GM12878 (cell line): ENCODE data around the gene GHRL. TPM values are rescaled to one million over a fixed set of nuclear protein-coding genes. Genes with fewer than 3 reads are reported as not detected.

ENCODE experiments used
- ATAC-seq: fragments of 200-7000 bp; cut with Tn5 transposase; 3 replicates; pipeline ENCODE4 v1.9.1; 2020; ENCODE audit warnings: mild to moderate bottlenecking, moderate library complexity
- BruUV-seq: library from RNA; stranded (reverse); fragments of 400-500 nt; replicated peaks from 2 replicates; lab custom pipeline; 2021; lab: Mats Ljungman, UMichigan
- CTCF ChIA-PET: fragments of 300-600 bp; sonication (Branson Sonifier 250); formaldehyde crosslinking; extraction: SDS; loops from one replicate; lab custom pipeline; 2021; ENCODE audit warnings: inconsistent platforms; lab: Yijun Ruan, JAX
- POLR2A ChIA-PET: fragments of 350-600 bp; formaldehyde crosslinking; extraction: SDS; loops from one replicate; lab custom pipeline; 2021; ENCODE audit warnings: inconsistent platforms; lab: Charles Lee
- RAD21 ChIA-PET: fragments of 300-600 bp; sonication (Branson Sonifier 250); formaldehyde crosslinking; loops from one replicate; lab custom pipeline; 2023; ENCODE audit warnings: antibody characterized with exemption; ENCODE audit not compliant: unreplicated experiment; lab: Charles Lee
- SMC1A ChIA-PET: fragments of 300-600 bp; sonication (Branson Sonifier 250); formaldehyde crosslinking; loops from one replicate; lab custom pipeline; 2023; ENCODE audit not compliant: unreplicated experiment, uncharacterized antibody; lab: Charles Lee
- DNase-seq: peaks from one replicate; pipeline ENCODE4 v3.0.0-alpha.2; 2011; ENCODE audit warnings: low read depth, low spot score
- FAIRE-seq: peaks from 3 replicates; lab custom pipeline; 2011; peaks lifted over from hg19 to GRCh38; lab: Jason Lieb, UNC
- H2AFZ ChIP-seq: 2 replicates; pipeline ENCODE4 v1.6.0; 2011; ENCODE audit warnings: low read depth, low read length, control low read depth; ENCODE audit not compliant: control insufficient read depth
- H3K27ac ChIP-seq: 2 replicates; pipeline ENCODE4 v1.5.1; 2011; ENCODE audit warnings: control low read depth; ENCODE audit not compliant: control insufficient read depth, insufficient read depth
- H3K27me3 ChIP-seq, 2 experiments: replicated peaks in 1 of 2; 2 replicates each; pipeline versions ENCODE4 v1.6.0 to v1.6.1; 2011; ENCODE audit warnings: low read length in 1 of 2; ENCODE audit not compliant: control insufficient read depth in 2 of 2, insufficient read depth in 2 of 2
- H3K36me3 ChIP-seq, 2 experiments: 2 replicates each; pipeline ENCODE4 v1.5.1; 2011; ENCODE audit warnings: low read length in 1 of 2; ENCODE audit not compliant: control insufficient read depth in 2 of 2, insufficient read depth in 2 of 2
- H3K4me1 ChIP-seq: 2 replicates; pipeline ENCODE4 v1.6.1; 2011; ENCODE audit warnings: mild to moderate bottlenecking, low read length, moderate library complexity, mixed read lengths; ENCODE audit not compliant: control insufficient read depth, insufficient read depth
- H3K4me2 ChIP-seq: 2 replicates; pipeline ENCODE4 v1.6.0; 2011; ENCODE audit warnings: control low read depth; ENCODE audit not compliant: control insufficient read depth, insufficient read depth
- H3K4me3 ChIP-seq: fragments of 200-600 bp; sonication (generic); 2 replicates; pipeline ENCODE4 v1.5.1; 2016
- H3K79me2 ChIP-seq: 2 replicates; pipeline ENCODE4 v1.6.0; 2011; ENCODE audit warnings: low read length; ENCODE audit not compliant: control insufficient read depth, insufficient read depth
- H3K9ac ChIP-seq: 2 replicates; pipeline ENCODE4 v1.8.0; 2011; ENCODE audit warnings: low read length, control low read depth, mixed read lengths; ENCODE audit not compliant: control insufficient read depth, insufficient read depth
- H3K9me3 ChIP-seq: replicated peaks from 3 replicates; pipeline ENCODE4 v1.5.1; 2011; ENCODE audit warnings: mild to moderate bottlenecking, low read length; ENCODE audit not compliant: control insufficient read depth, insufficient read depth
- H4K20me1 ChIP-seq: 2 replicates; pipeline ENCODE4 v1.6.0; 2011; ENCODE audit not compliant: control insufficient read depth, insufficient read depth
- ATF3 ChIP-seq: IDR thresholded peaks from 2 replicates; pipeline ENCODE4 v1.6.1; 2011; ENCODE audit warnings: low read depth, mild to moderate bottlenecking, low read length, moderate library complexity, borderline replicate concordance; ENCODE audit errors: extremely low read depth
- E4F1 ChIP-seq: fragments of 450-650 bp; IDR thresholded peaks from 2 replicates; pipeline ENCODE4 v1.6.1; 2018; ENCODE audit warnings: borderline replicate concordance, mild to moderate bottlenecking; ENCODE audit not compliant: partially characterized antibody
- IKZF2 ChIP-seq, 2 experiments: fragments of 450-650 bp; IDR thresholded peaks; 2 replicates each; pipeline ENCODE4 v1.6.1; 2017; ENCODE audit warnings: mild to moderate bottlenecking in 2 of 2, moderate library complexity in 2 of 2
- NFYA ChIP-seq: IDR thresholded peaks from 2 replicates; pipeline ENCODE4 v1.6.1; 2011; ENCODE audit warnings: low read depth, mild to moderate bottlenecking, low read length, improper control_type of control experiment, borderline replicate concordance
- PRDM15 ChIP-seq: fragments of 450-650 bp; formaldehyde crosslinking; IDR thresholded peaks from 2 replicates; pipeline ENCODE4 v1.4.0; 2020; ENCODE audit warnings: mild to moderate bottlenecking, moderate library complexity
- SUPT20H ChIP-seq: IDR thresholded peaks from 2 replicates; pipeline ENCODE4 v1.6.1; 2011; ENCODE audit warnings: low read depth, mild to moderate bottlenecking, low read length, moderate library complexity, borderline replicate concordance; ENCODE audit not compliant: control insufficient read depth
- YBX1 ChIP-seq: fragments of 450-650 bp; IDR thresholded peaks from 2 replicates; pipeline ENCODE4 v1.6.1; 2016; ENCODE audit warnings: antibody characterized with exemption
- WGBS: methylation state at CpG from one replicate; pipeline ENCODE4 v1.1.6; 2016; ENCODE audit warnings: low lambda C conversion rate; ENCODE audit not compliant: insufficient replicate concordance, insufficient coverage; ENCODE audit errors: missing lambda C conversion rate; 5-methylcytosine and 5-hydroxymethylcytosine counted together
- in situ Hi-C: fragments of 300-500 bp; cut with MboI; formaldehyde crosslinking; loops from 9 replicates; pipeline ENCODE4 v1.14.3; 2018; ENCODE audit warnings: mixed read lengths
- intact Hi-C: fragments of 100-400 bp; cut with micrococcal nuclease; formaldehyde crosslinking; loops from one replicate; pipeline ENCODE4 v1.14.2; 2022; ENCODE audit not compliant: unreplicated experiment
- polyA plus RNA-seq, 11 experiments: library from polyadenylated mRNA; depleted of rRNA in 4 of 11; unstranded in 6 of 11; stranded (reverse) in 5 of 11; fragments of >200 nt; fragmentation: Nextera tagmentation in 4 of 11; fragmentation: Illumina TruSeq in 1 of 11; extraction: Ambion mirVana in 4 of 11; extraction: Trizol in 1 of 11; gene quantifications; 1 replicate in 1 of 11; 2 replicates in 10 of 11; pipeline versions ENCODE4 v1.2.1 to v1.2.3, GENCODE V29; 2011 to 2016; ENCODE audit warnings: inconsistent platforms in 2 of 11, missing spikeins in 2 of 11, low read depth in 1 of 11
- total RNA-seq, 4 experiments: library from RNA; depleted of rRNA in 3 of 4; stranded (reverse); fragments of >200 nt in 3 of 4; fragmentation: Illumina TruSeq in 1 of 4; extraction: Trizol in 1 of 4; gene quantifications; 2 replicates each; pipeline versions ENCODE4 v1.2.1 to v1.2.3, GENCODE V29; 2013 to 2021
- TF ChIP-seq, protein P1 (sequence below): IDR thresholded peaks from 2 replicates; pipeline ENCODE4 v1.6.1; 2012; ENCODE audit warnings: improper control_type of control experiment, low read depth, low read length; ENCODE audit not compliant: insufficient replicate concordance

The GHRL gene
- total and polyA plus RNA-seq, 10 of the 15 experiments (the other 5 are each of a cell fraction or from before 2014, with no cell fraction given) = 0.35 to 2.2 (median 0.88) TPM

DNA sequence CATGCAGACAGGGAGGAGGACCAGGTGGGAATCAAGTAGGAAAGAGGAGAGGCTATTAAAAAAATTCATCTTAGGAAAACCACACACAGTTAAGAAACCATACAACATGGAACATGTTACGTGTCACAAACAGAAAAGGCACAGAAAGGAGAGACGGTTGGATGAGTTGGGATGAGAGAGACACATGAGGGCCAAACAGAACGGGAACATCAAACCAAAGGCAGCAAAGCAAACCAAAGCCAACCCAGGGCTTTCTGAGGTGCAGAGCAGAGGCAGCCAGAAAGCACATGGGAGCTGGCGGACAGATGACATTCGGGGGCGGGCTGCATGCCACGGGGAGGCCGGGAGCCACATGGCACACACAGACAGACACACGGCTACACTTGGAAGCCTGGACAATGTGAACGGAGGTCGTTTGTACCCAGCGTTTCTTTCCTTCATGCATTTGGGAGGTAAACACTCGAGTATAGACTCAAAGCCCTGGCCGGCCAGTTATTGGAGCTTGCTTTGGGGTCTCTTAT is 36.8 kb upstream of the GHRL start:
- no peak overlapping the region for H3K4me3 ChIP-seq
- WGBS = 34% methylated on average over 14 of the region's 14 CpGs
- H3K4me1 ChIP-seq = peaks cover 5% of the 10 kb centered on the region; the same call in 1 of the 2 replicates
- H3K27ac ChIP-seq = no peak overlapping the region
- H3K79me2 ChIP-seq = no peaks in the 10 kb centered on the region
- intact Hi-C loops (loop anchor here (10.0 kb wide), 1 partner anchor 395 kb away; the partner anchor contains the start of gene CRELD1), in situ Hi-C loops (no loop called here)
- no peak overlapping the region for H3K4me2 ChIP-seq
- ChIA-PET POLR2A (no interaction called here), SMC1A (no interaction called here), CTCF (interaction anchor here (1.4 kb wide), 1 partner anchor 7 kb away, joined by 3 read pairs; no protein-coding TSS in a partner anchor), RAD21 (no interaction called here)
- BruUV-seq = no TSS peak
- FAIRE-seq (no peak), DNase-seq (no peak), ATAC-seq (no peak)
- H3K9ac ChIP-seq = no peak overlapping the region
- no peaks in the 10 kb centered on the region for H4K20me1 ChIP-seq
- no peaks in the 10 kb centered on the region for H3K9me3 ChIP-seq
- H3K36me3 ChIP-seq = no peaks in the 10 kb centered on the region
- peaks cover 3 to 11% of the 10 kb centered on the region in 2 experiments; a peak in 3 of 4 replicates for H3K27me3 ChIP-seq
- no peak overlapping the region for H2AFZ ChIP-seq
- TF ChIP-seq E4F1 (no peak), IKZF2 (IDR thresholded peaks at IDR 0.05) (no peak), NFYA (no peak), YBX1 (no peak), SUPT20H (no peak), PRDM15 (CRISPR knock-in tag) (no peak), ATF3 (no peak)
- TF ChIP-seq, protein P1, sequence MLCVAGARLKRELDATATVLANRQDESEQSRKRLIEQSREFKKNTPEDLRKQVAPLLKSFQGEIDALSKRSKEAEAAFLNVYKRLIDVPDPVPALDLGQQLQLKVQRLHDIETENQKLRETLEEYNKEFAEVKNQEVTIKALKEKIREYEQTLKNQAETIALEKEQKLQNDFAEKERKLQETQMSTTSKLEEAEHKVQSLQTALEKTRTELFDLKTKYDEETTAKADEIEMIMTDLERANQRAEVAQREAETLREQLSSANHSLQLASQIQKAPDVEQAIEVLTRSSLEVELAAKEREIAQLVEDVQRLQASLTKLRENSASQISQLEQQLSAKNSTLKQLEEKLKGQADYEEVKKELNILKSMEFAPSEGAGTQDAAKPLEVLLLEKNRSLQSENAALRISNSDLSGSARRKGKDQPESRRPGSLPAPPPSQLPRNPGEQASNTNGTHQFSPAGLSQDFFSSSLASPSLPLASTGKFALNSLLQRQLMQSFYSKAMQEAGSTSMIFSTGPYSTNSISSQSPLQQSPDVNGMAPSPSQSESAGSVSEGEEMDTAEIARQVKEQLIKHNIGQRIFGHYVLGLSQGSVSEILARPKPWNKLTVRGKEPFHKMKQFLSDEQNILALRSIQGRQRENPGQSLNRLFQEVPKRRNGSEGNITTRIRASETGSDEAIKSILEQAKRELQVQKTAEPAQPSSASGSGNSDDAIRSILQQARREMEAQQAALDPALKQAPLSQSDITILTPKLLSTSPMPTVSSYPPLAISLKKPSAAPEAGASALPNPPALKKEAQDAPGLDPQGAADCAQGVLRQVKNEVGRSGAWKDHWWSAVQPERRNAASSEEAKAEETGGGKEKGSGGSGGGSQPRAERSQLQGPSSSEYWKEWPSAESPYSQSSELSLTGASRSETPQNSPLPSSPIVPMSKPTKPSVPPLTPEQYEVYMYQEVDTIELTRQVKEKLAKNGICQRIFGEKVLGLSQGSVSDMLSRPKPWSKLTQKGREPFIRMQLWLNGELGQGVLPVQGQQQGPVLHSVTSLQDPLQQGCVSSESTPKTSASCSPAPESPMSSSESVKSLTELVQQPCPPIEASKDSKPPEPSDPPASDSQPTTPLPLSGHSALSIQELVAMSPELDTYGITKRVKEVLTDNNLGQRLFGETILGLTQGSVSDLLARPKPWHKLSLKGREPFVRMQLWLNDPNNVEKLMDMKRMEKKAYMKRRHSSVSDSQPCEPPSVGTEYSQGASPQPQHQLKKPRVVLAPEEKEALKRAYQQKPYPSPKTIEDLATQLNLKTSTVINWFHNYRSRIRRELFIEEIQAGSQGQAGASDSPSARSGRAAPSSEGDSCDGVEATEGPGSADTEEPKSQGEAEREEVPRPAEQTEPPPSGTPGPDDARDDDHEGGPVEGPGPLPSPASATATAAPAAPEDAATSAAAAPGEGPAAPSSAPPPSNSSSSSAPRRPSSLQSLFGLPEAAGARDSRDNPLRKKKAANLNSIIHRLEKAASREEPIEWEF = no peak
